ENCODE data around the gene CPTP. TPM values are rescaled to one million over a fixed set of nuclear protein-coding genes. Genes with fewer than 3 reads are reported as not detected.

CPTP gene
- total RNA-seq, 1 experiment from 2014 or later = 14.0 TPM

DNA sequence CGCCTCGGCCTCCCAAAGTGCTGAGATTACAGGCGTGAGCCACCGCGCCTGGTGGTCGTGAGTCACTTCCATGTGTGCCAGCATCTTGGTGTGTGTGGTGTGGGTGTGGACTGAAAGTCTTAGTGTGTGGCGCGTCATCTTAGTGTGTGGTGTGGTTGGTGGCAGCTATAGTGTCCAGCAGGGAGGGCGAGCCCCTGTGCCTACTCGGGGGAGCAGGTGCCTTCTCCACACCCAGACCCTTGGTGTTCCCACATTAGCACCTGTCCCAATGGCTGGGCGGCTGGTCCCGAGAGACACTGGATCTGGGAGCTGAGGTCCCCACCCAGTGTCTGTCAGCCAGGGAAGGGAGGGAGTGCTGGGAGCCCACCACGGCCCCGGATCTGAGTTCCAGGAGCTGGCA, 41.6 kb upstream of the CPTP start:
- H2BK15ac ChIP-seq (ENCODE audit: low read depth, low read length) = no peak overlapping the region
- H3K23ac ChIP-seq (ENCODE audit: insufficient read length, low read depth, low read length) = no peak overlapping the region
- H3K4me1 Mint-ChIP-seq = 0 out of 4 replicates have a peak, but pooled peaks cover 0 to 5% of the 10 kb centered on the region in 2 experiments
- no peak overlapping the region for H3T11ph ChIP-seq (ENCODE audit: low read length)
- H2BK5ac ChIP-seq (ENCODE audit: insufficient read length, low read length) = no peak overlapping the region
- no peak overlapping the region for H4K5ac ChIP-seq (ENCODE audit: insufficient read length, low read depth, low read length)
- H3K18ac ChIP-seq (ENCODE audit: insufficient read length, low read depth, low read length) = no peak overlapping the region
- no peak overlapping the region for H3K27ac Mint-ChIP-seq
- no peaks in the 10 kb centered on the region for H3K79me1 ChIP-seq (ENCODE audit: insufficient read depth, low read depth, low read length, poor library complexity, severe bottlenecking)
- H3K79me2 ChIP-seq (ENCODE audit: insufficient read depth, low read length) = no peaks in the 10 kb centered on the region
- no peaks in the 10 kb centered on the region for H3K23me2 ChIP-seq (ENCODE audit: insufficient read length, low read depth, low read length, poor library complexity, severe bottlenecking)
- H2BK12ac ChIP-seq (ENCODE audit: insufficient read length, low read depth, low read length) = no peak overlapping the region
- no peak overlapping the region for H3K4me2 ChIP-seq (ENCODE audit: insufficient read depth, insufficient read length, low read length)
- H3K36me3 Mint-ChIP-seq (ENCODE audit: insufficient read depth in 1 of 3, low read depth in 3 of 3) = no peaks in the 10 kb centered on the region
- no peak overlapping the region for H3K27ac ChIP-seq (ENCODE audit: insufficient read length, low read depth, low read length)
- H2AK5ac ChIP-seq (ENCODE audit: insufficient read length, low read length) = no peak overlapping the region
- H3K4me3 Mint-ChIP-seq = no peak overlapping the region
- H4K8ac ChIP-seq (replicated peaks; ENCODE audit: insufficient read length, low read depth, low read length) = no peak overlapping the region
- peaks cover 6% of the 10 kb centered on the region for H3K27me3 Mint-ChIP-seq (ENCODE audit: low read depth)
- no peaks in the 10 kb centered on the region for H3K4me1 ChIP-seq (ENCODE audit: insufficient read depth, low read length)
- no peak for DNase-seq
- no peak overlapping the region for H3K4ac ChIP-seq (ENCODE audit: low read depth, low read length)
- H3K9me3 ChIP-seq (ENCODE audit: control insufficient read depth, low read depth, low read length) = no peaks in the 10 kb centered on the region
- H2BK120ac ChIP-seq (ENCODE audit: low read depth, low read length, poor library complexity, severe bottlenecking) = no peak overlapping the region
- H3K9ac ChIP-seq (ENCODE audit: extremely low read depth, insufficient read length, low read length) = no peak overlapping the region
- no peaks in the 10 kb centered on the region; a peak in 1 of 5 replicates for H3K9me3 Mint-ChIP-seq
- no peak overlapping the region for H4K91ac ChIP-seq (ENCODE audit: insufficient read length, low read depth, low read length)
- no peaks in the 10 kb centered on the region for H3K27me3 ChIP-seq (ENCODE audit: insufficient read depth, low read length)
- H2BK20ac ChIP-seq (ENCODE audit: low read depth, low read length, poor library complexity, severe bottlenecking) = no peak overlapping the region
- H3K56ac ChIP-seq (ENCODE audit: insufficient read length, low read depth, low read length) = no peak overlapping the region
- no peak overlapping the region for H2AFZ ChIP-seq (ENCODE audit: low read length)
- WGBS (ENCODE audit: extremely low coverage, insufficient read length, low lambda C conversion rate) = no CpG with 5 or more reads among the region's 14 CpGs
- TF ChIP-seq, protein P1, sequence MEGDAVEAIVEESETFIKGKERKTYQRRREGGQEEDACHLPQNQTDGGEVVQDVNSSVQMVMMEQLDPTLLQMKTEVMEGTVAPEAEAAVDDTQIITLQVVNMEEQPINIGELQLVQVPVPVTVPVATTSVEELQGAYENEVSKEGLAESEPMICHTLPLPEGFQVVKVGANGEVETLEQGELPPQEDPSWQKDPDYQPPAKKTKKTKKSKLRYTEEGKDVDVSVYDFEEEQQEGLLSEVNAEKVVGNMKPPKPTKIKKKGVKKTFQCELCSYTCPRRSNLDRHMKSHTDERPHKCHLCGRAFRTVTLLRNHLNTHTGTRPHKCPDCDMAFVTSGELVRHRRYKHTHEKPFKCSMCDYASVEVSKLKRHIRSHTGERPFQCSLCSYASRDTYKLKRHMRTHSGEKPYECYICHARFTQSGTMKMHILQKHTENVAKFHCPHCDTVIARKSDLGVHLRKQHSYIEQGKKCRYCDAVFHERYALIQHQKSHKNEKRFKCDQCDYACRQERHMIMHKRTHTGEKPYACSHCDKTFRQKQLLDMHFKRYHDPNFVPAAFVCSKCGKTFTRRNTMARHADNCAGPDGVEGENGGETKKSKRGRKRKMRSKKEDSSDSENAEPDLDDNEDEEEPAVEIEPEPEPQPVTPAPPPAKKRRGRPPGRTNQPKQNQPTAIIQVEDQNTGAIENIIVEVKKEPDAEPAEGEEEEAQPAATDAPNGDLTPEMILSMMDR (conservative IDR thresholded peaks at IDR 0.05) = no peak
- no peaks in the 10 kb centered on the region for H4K20me1 ChIP-seq (ENCODE audit: control insufficient read depth, insufficient read depth, insufficient read length)
- no peak overlapping the region for H3K14ac ChIP-seq (ENCODE audit: insufficient read depth, low read length)
